Endothelial cell of umbilical vein (primary cell): ENCODE data around the gene GHRHR. TPM values are rescaled to one million over a fixed set of nuclear protein-coding genes. Genes with fewer than 3 reads are reported as not detected.

Experiments used
- BruUV-seq: library from RNA; stranded (reverse); fragments of 400-500 nt; replicated peaks from 2 replicates; lab custom pipeline; 2021; lab: Mats Ljungman, UMichigan
- CTCF ChIA-PET: fragments of 300-600, 350-600 bp; sonication (Branson Sonifier 250); formaldehyde crosslinking; loops from one replicate; lab custom pipeline; 2021; ENCODE audit warnings: antibody characterized with exemption, inconsistent platforms; lab: Charles Lee
- POLR2A ChIA-PET: fragments of 300-600, 350-600 bp; sonication (Branson Sonifier 250); formaldehyde crosslinking; loops from one replicate; lab custom pipeline; 2021; ENCODE audit warnings: antibody characterized with exemption, inconsistent platforms; lab: Charles Lee
- DNase-seq: peaks from one replicate; pipeline ENCODE4 v3.0.0-alpha.2; 2011; ENCODE audit warnings: low read depth, low spot score
- FAIRE-seq: peaks from 2 replicates; lab custom pipeline; 2011; peaks lifted over from hg19 to GRCh38; lab: Jason Lieb, UNC
- H2AFZ ChIP-seq: 2 replicates; pipeline ENCODE4 v1.6.0; 2012; ENCODE audit warnings: low read depth, low read length, control low read depth, inconsistent platforms
- H3K27ac ChIP-seq: 2 replicates; pipeline ENCODE4 v1.5.1; 2011; ENCODE audit warnings: low read depth, mild to moderate bottlenecking, control low read depth, low read length, moderate library complexity; ENCODE audit not compliant: insufficient read depth
- H3K27me3 ChIP-seq, 2 experiments: 2 replicates each; pipeline versions ENCODE4 v1.6.0 to v1.6.1; 2011; ENCODE audit warnings: low read length in 2 of 2, mixed read lengths in 1 of 2; ENCODE audit not compliant: control insufficient read depth in 2 of 2, insufficient read depth in 2 of 2
- H3K36me3 ChIP-seq, 2 experiments: 2 replicates in 1 of 2; 3 replicates in 1 of 2; pipeline ENCODE4 v1.5.1; 2011; ENCODE audit warnings: low read length in 2 of 2, mild to moderate bottlenecking in 1 of 2, moderate library complexity in 1 of 2; ENCODE audit not compliant: control insufficient read depth in 2 of 2, insufficient read depth in 2 of 2; ENCODE audit errors: extremely low read depth in 1 of 2
- H3K4me1 ChIP-seq: 3 replicates; pipeline ENCODE4 v1.5.1; 2011; ENCODE audit warnings: mild to moderate bottlenecking, low read length; ENCODE audit not compliant: control insufficient read depth, insufficient read depth; ENCODE audit errors: extremely low read depth
- H3K4me2 ChIP-seq: 2 replicates; pipeline ENCODE4 v1.6.1; 2011; ENCODE audit warnings: low read length, control low read depth, mixed read lengths; ENCODE audit not compliant: insufficient read depth
- H3K4me3 ChIP-seq, 3 experiments: fragments of 200-600 bp in 1 of 3; sonication (generic), shearing (Covaris generic) in 1 of 3; replicated peaks in 1 of 3; 2 replicates each; pipeline ENCODE4 v1.5.1; 2011 to 2016; ENCODE audit warnings: control low read depth in 3 of 3, low read length in 3 of 3, mild to moderate bottlenecking in 2 of 3, inconsistent platforms in 1 of 3, low read depth in 1 of 3, moderate library complexity in 1 of 3; ENCODE audit not compliant: insufficient read depth in 1 of 3
- H3K79me2 ChIP-seq: 2 replicates; pipeline ENCODE4 v1.6.0; 2012; ENCODE audit warnings: low read length, inconsistent platforms; ENCODE audit not compliant: control insufficient read depth, insufficient read depth
- H3K9ac ChIP-seq: replicated peaks from 2 replicates; pipeline ENCODE3; 2011; ENCODE audit warnings: low read length, control low read depth; ENCODE audit not compliant: insufficient read depth; ENCODE audit errors: extremely low read depth
- H3K9me1 ChIP-seq: replicated peaks from 3 replicates; pipeline ENCODE4 v1.6.0; 2011; ENCODE audit warnings: mild to moderate bottlenecking, low read length; ENCODE audit not compliant: control insufficient read depth, insufficient read depth; ENCODE audit errors: extremely low read depth
- H3K9me3 ChIP-seq: replicated peaks from 2 replicates; pipeline ENCODE4 v1.5.1; 2012; ENCODE audit warnings: low read length, inconsistent platforms; ENCODE audit not compliant: control insufficient read depth, insufficient read depth
- H4K20me1 ChIP-seq: replicated peaks from 2 replicates; pipeline ENCODE3; 2011; ENCODE audit warnings: mild to moderate bottlenecking, low read length; ENCODE audit not compliant: control insufficient read depth, insufficient read depth; ENCODE audit errors: extremely low read depth
- EZH2 ChIP-seq: IDR thresholded peaks from 2 replicates; pipeline ENCODE4 v1.6.1; 2012; ENCODE audit warnings: borderline replicate concordance, low read depth, mild to moderate bottlenecking, moderate library complexity, low read length, inconsistent platforms; ENCODE audit not compliant: severe bottlenecking
- FOS ChIP-seq: IDR thresholded peaks from 2 replicates; pipeline ENCODE4 v1.6.1; 2011; ENCODE audit warnings: mild to moderate bottlenecking, low read length, moderate library complexity, borderline replicate concordance; ENCODE audit not compliant: insufficient read depth
- GATA2 ChIP-seq: IDR thresholded peaks from 2 replicates; pipeline ENCODE4 v1.7.0; 2011; ENCODE audit warnings: low read depth, mild to moderate bottlenecking, moderate library complexity, mixed read lengths, low read length; ENCODE audit not compliant: insufficient read length, insufficient read depth
- JUN ChIP-seq: IDR thresholded peaks from 2 replicates; pipeline ENCODE4 v1.6.1; 2011; ENCODE audit warnings: borderline replicate concordance, low read depth; ENCODE audit not compliant: insufficient read length, insufficient read depth
- MYC ChIP-seq: IDR thresholded peaks from one replicate; pipeline ENCODE4 v1.6.1; 2011; ENCODE audit warnings: mild to moderate bottlenecking, low read depth, low read length
- POLR2A ChIP-seq: IDR thresholded peaks from 2 replicates; pipeline ENCODE4 v1.6.1; 2012; ENCODE audit warnings: low read depth, mild to moderate bottlenecking, control low read depth, low read length
- POLR2AphosphoS5 ChIP-seq: IDR thresholded peaks from 2 replicates; pipeline ENCODE4 v1.6.1; 2012; ENCODE audit warnings: low read depth, mild to moderate bottlenecking, control low read depth, low read length, moderate library complexity; ENCODE audit not compliant: insufficient read depth
- dilution Hi-C: fragments of 300-500 bp; cut with MboI; formaldehyde crosslinking; loops from one replicate; pipeline ENCODE4 v1.15.0; 2019; ENCODE audit warnings: low sequenced_read_pairs; ENCODE audit not compliant: extremely low pct_ligation_motif_present
- intact Hi-C: fragments of 100-400 bp; cut with micrococcal nuclease; formaldehyde crosslinking; loops from one replicate; pipeline ENCODE4 v1.10.0; 2022
- polyA plus RNA-seq, 4 experiments: library from polyadenylated mRNA; depleted of rRNA in 3 of 4; stranded (reverse) in 3 of 4; unstranded in 1 of 4; fragments of >200 nt; gene quantifications; 2 replicates each; pipeline versions ENCODE4 v1.2.1 to v1.2.3, GENCODE V29; 2011 to 2012; ENCODE audit warnings: missing spikeins in 1 of 4
- total RNA-seq: library from RNA; stranded (reverse); gene quantifications from 2 replicates; pipeline ENCODE4 v1.2.3, GENCODE V29; 2021
- TF ChIP-seq, protein P1 (sequence below): IDR thresholded peaks from 2 replicates; pipeline ENCODE4 v1.6.1; 2011; ENCODE audit not compliant: insufficient read depth, insufficient read length
- TF ChIP-seq, protein P2 (sequence below), 2 donors: IDR thresholded peaks; 1 replicate in 1 of 2; 2 replicates in 1 of 2; pipeline ENCODE4 v1.5.1; 2011; ENCODE audit warnings: low read length in 2 of 2, mild to moderate bottlenecking in 2 of 2, moderate library complexity in 2 of 2, control low read depth in 1 of 2, inconsistent platforms in 1 of 2, low read depth in 1 of 2; ENCODE audit not compliant: insufficient read depth in 1 of 2; ENCODE audit errors: extremely low read depth in 1 of 2

Gene GHRHR
- total and polyA plus RNA-seq, 2 donors (not counting 3 experiments of a cell fraction or from before 2014, with no cell fraction given) = not detected

DNA sequence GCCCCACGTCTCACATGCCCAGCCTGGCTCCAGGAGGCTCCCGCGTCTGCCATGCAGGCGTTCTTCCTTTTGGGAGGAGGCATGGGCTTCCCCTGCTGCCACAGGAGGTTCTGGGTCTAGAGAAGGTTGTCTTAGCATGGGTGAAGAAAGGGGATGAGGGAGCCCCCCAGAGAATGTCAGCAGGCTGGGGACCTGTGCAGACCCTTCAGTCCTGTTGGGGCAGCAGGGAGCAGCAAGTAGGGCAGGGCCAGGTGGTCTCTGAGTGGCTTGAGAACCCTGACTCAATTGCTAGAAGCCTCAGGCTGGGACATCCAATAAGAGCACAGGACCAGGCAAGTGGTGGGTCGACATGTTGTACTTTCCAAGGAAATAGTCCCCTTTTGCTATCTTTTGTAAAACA is 54.0 kb downstream of the GHRHR start:
- Histone ChIP-seq H3K4me1 (no peaks in the 10 kb centered on the region), H3K4me3 (no peak overlapping the region), H3K79me2 (no peaks in the 10 kb centered on the region), H3K9me3 (no peaks in the 10 kb centered on the region), H2AFZ (no peak overlapping the region), H3K27me3 (no peaks in the 10 kb centered on the region), H3K27ac (no peak overlapping the region), H4K20me1 (no peaks in the 10 kb centered on the region), H3K36me3 (no peaks in the 10 kb centered on the region), H3K9ac (no peak overlapping the region), H3K4me2 (no peak overlapping the region), H3K9me1 (no peaks in the 10 kb centered on the region)
- no peak for DNase-seq
- TF ChIP-seq, protein P1, sequence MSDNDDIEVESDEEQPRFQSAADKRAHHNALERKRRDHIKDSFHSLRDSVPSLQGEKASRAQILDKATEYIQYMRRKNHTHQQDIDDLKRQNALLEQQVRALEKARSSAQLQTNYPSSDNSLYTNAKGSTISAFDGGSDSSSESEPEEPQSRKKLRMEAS = no peak
- TF ChIP-seq GATA2 (no peak), POLR2AphosphoS5 (no peak), JUN (no peak), EZH2 (no peak), MYC (no peak), POLR2A (no peak), FOS (no peak)
- TF ChIP-seq, protein P2, sequence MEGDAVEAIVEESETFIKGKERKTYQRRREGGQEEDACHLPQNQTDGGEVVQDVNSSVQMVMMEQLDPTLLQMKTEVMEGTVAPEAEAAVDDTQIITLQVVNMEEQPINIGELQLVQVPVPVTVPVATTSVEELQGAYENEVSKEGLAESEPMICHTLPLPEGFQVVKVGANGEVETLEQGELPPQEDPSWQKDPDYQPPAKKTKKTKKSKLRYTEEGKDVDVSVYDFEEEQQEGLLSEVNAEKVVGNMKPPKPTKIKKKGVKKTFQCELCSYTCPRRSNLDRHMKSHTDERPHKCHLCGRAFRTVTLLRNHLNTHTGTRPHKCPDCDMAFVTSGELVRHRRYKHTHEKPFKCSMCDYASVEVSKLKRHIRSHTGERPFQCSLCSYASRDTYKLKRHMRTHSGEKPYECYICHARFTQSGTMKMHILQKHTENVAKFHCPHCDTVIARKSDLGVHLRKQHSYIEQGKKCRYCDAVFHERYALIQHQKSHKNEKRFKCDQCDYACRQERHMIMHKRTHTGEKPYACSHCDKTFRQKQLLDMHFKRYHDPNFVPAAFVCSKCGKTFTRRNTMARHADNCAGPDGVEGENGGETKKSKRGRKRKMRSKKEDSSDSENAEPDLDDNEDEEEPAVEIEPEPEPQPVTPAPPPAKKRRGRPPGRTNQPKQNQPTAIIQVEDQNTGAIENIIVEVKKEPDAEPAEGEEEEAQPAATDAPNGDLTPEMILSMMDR (IDR thresholded peaks at IDR 0.05; ENCODE audit: extremely low read depth in 1 of 2, insufficient read depth in 1 of 2, low read depth in 1 of 2, low read length in 2 of 2) = no peak
- dilution Hi-C loops (no loop called here), intact Hi-C loops (no loop called here)
- POLR2A ChIA-PET = no interaction called here
- no TSS peak for BruUV-seq
- FAIRE-seq = no peak
- CTCF ChIA-PET = no interaction called here
